ENCODE results near the gene OR6C76.
"Not testable (repeated sequence)": the region's sequence is repeated elsewhere in the genome, so short reads cannot be mapped to it uniquely, and the experiment has no call there.

Gene OR6C76

GRCh38 chr12:55413498-55414388 is 12.3 kb upstream of the OR6C76 start:
- not testable (repeated sequence) for H3K27ac ChIP-seq
- TF ChIP-seq CTCF (IDR thresholded peaks at IDR 0.05) = peak; percentile 12; the same call in 1 of the 2 replicates

GRCh38 chr12:55414396-55414823 is 11.6 kb upstream of the OR6C76 start:
- H3K27ac ChIP-seq = not testable (repeated sequence)

- H3K27ac ChIP-seq = not testable (repeated sequence)
These were observed 11.2 kb upstream of the OR6C76 start for GRCh38 chr12:55414889-55415288.

GRCh38 chr12:55416961-55417360 is 9.1 kb upstream of the OR6C76 start:
- H3K27ac ChIP-seq = no peak overlapping the region
- TF ChIP-seq ZFX (IDR thresholded peaks at IDR 0.05; ENCODE audit: borderline replicate concordance) (no peak), CTCF (IDR thresholded peaks at IDR 0.05) (no peak)

- H3K27ac ChIP-seq = no peak overlapping the region
- TF ChIP-seq ZFX (IDR thresholded peaks at IDR 0.05; ENCODE audit: borderline replicate concordance) (no peak), CTCF (IDR thresholded peaks at IDR 0.05) (no peak)
These were observed 5.6 kb upstream of the OR6C76 start for GRCh38 chr12:55420307-55420962.

- no peak for TF ChIP-seq CTCF (IDR thresholded peaks at IDR 0.05)
- TF ChIP-seq ZFX (IDR thresholded peaks at IDR 0.05; ENCODE audit: borderline replicate concordance) = no peak
These were observed 2.5 kb downstream of the OR6C76 start for GRCh38 chr12:55428331-55429243.

GRCh38 chr12:55441233-55441632 is 15.2 kb downstream of the OR6C76 start:
- not testable (repeated sequence) for H3K27ac ChIP-seq

More at GRCh38 chr12:55428331-55429243, 2.5 kb downstream of the OR6C76 start:
- H3K27ac ChIP-seq = no peak overlapping the region

GRCh38 chr12:55443776-55444175 is 17.7 kb downstream of the OR6C76 start, which contains the start of gene OR6C2:
TSS of gene OR6C2 (plus strand) at chr12:55444076. CDS start at chr12:55452214, 8,138 bp downstream.
- H3K27ac ChIP-seq = no peak within 1 kb of the TSS
- TF ChIP-seq ZFX (IDR thresholded peaks at IDR 0.05; ENCODE audit: borderline replicate concordance) = no peak
- no peak for TF ChIP-seq CTCF (IDR thresholded peaks at IDR 0.05)
